ENCODE results near the gene TSFM. TPM values are rescaled to one million over a fixed set of nuclear protein-coding genes. Genes with fewer than 3 reads are reported as not detected.

The TSFM gene
- total and polyA plus RNA-seq, 2 of the 13 experiments (the other 11 are each of a cell fraction or from before 2014, with no cell fraction given) = 29.8 to 68.3 TPM

GRCh38 chr12:57733928-57734327 lies 48.7 kb upstream of the TSFM start:
- H3K27me3 ChIP-seq (ENCODE audit: control insufficient read depth in 1 of 2, insufficient read depth in 2 of 2, low read length in 2 of 2) = peaks cover 11 to 63% of the 10 kb centered on the region in 2 experiments
- H3K36me3 ChIP-seq (replicated peaks in 1 of 2; ENCODE audit: control insufficient read depth in 1 of 2, insufficient read depth in 2 of 2, low read length in 2 of 2) = no peaks in the 10 kb centered on the region
- no peak for TF ChIP-seq REPIN1 (CRISPR knock-in tag; IDR thresholded peaks at IDR 0.05; ENCODE audit: borderline replicate concordance, low read depth)
- TF ChIP-seq ZBTB7A (CRISPR knock-in tag; IDR thresholded peaks at IDR 0.05) = no peak
- no peak for TF ChIP-seq ZNF687 (CRISPR knock-in tag; IDR thresholded peaks at IDR 0.05)
- TF ChIP-seq NFE2L2 (IDR thresholded peaks at IDR 0.05; ENCODE audit: low read length) = no peak
- TF ChIP-seq ZNF333 (CRISPR knock-in tag; IDR thresholded peaks at IDR 0.05; ENCODE audit: borderline replicate concordance) = no peak
- no peak for TF ChIP-seq ASH2L (IDR thresholded peaks at IDR 0.05; ENCODE audit: insufficient read length, low read depth, low read length)
- TF ChIP-seq ZNF263 (CRISPR knock-in tag; IDR thresholded peaks at IDR 0.05) = no peak
- no peak for TF ChIP-seq AKNA (CRISPR knock-in tag; IDR thresholded peaks at IDR 0.05; ENCODE audit: borderline replicate concordance)
- TF ChIP-seq CBFB (CRISPR knock-in tag; IDR thresholded peaks at IDR 0.05) = no peak
- TF ChIP-seq HOMEZ (CRISPR knock-in tag; IDR thresholded peaks at IDR 0.05; ENCODE audit: low read depth) = no peak
- TF ChIP-seq TOPORS (CRISPR knock-in tag; IDR thresholded peaks at IDR 0.05) = no peak
- no peak for TF ChIP-seq MZF1 (CRISPR knock-in tag; IDR thresholded peaks at IDR 0.05; ENCODE audit: borderline replicate concordance)
- TF ChIP-seq ZNF605 (CRISPR knock-in tag; IDR thresholded peaks at IDR 0.05) = no peak
- TF ChIP-seq ZNF552 (CRISPR knock-in tag; IDR thresholded peaks at IDR 0.05; ENCODE audit: borderline replicate concordance) = no peak
- TF ChIP-seq DPF2 (CRISPR knock-in tag; IDR thresholded peaks at IDR 0.05; ENCODE audit: borderline replicate concordance, low read depth) = no peak
- FAIRE-seq = no peak
- no peak overlapping the region for H3K9ac ChIP-seq (ENCODE audit: insufficient read depth, low read depth, low read length)
- intact Hi-C loops (cut with micrococcal nuclease; ENCODE audit: unreplicated experiment) (no loop called here), in situ Hi-C loops (cut with HindIII; ENCODE audit: extremely low pct_ligation_motif_present, low pct_unique_long_range_greater_than_20kb) (no loop called here)
- no peak overlapping the region for H3K27ac ChIP-seq (ENCODE audit: extremely low read length, insufficient read depth, low read length)
- no peak for DNase-seq (ENCODE audit: low spot score)
- WGBS (ENCODE audit: low lambda C conversion rate) = 60% methylated on average over 4 of the region's 6 CpGs
- H3K79me2 ChIP-seq (ENCODE audit: insufficient read depth, low read length) = no peaks in the 10 kb centered on the region
- no peak overlapping the region for H3K4me2 ChIP-seq (ENCODE audit: low read depth, low read length)
- ChIA-PET CTCF (ENCODE audit: low intra/inter-chr PET ratio, low total read pairs) (no interaction called here), POLR2A (interaction anchor here (0.6 to 3.3 kb wide), 3 partner anchors 8 to 112 kb away, joined by 3 to 29 read pairs (median 10); partner anchors contain the start of gene TSPAN31)
- H3K4me1 ChIP-seq (ENCODE audit: insufficient read depth, low read length) = peaks cover 36% of the 10 kb centered on the region
- H4K20me1 ChIP-seq (ENCODE audit: insufficient read depth, low read length) = no peaks in the 10 kb centered on the region
- no TSS peak for BruUV-seq (replicated peaks)
- no peak for ATAC-seq
- H3K9me3 ChIP-seq (ENCODE audit: low read length) = no peaks in the 10 kb centered on the region
- H3K4me3 ChIP-seq (replicated peaks in 1 of 3; ENCODE audit: insufficient read depth in 1 of 3, low read depth in 2 of 3, low read length in 3 of 3) = no peak overlapping the region
- no peak overlapping the region for H2AFZ ChIP-seq (ENCODE audit: low read length)
